HUES6 (cell line): ENCODE results near the gene ADGRF3.
"Not testable (repeated sequence)": the region's sequence is repeated elsewhere in the genome, so short reads cannot be mapped to it uniquely, and the experiment has no call there.

Source experiments
- H3K27ac ChIP-seq: 2 replicates; pipeline ENCODE4 v1.7.0; 2013; ENCODE audit warnings: low read depth, mild to moderate bottlenecking, low read length, inconsistent platforms
- H3K27me3 ChIP-seq: 2 replicates; pipeline ENCODE4 v1.6.1; 2013; ENCODE audit warnings: low read length; ENCODE audit not compliant: control insufficient read depth, insufficient read depth
- H3K36me3 ChIP-seq: 2 replicates; pipeline ENCODE4 v1.6.1; 2013; ENCODE audit warnings: low read length; ENCODE audit not compliant: control insufficient read depth, insufficient read depth
- H3K4me1 ChIP-seq: 2 replicates; pipeline ENCODE4 v1.6.1; 2013; ENCODE audit warnings: low read length; ENCODE audit not compliant: control insufficient read depth, insufficient read depth
- H3K4me3 ChIP-seq: 2 replicates; pipeline ENCODE4 v1.5.1; 2013; ENCODE audit warnings: low read depth, low read length
- H3K9ac ChIP-seq: one replicate; pipeline ENCODE4 v1.6.1; 2013; ENCODE audit warnings: mild to moderate bottlenecking, low read length
- H3K9me3 ChIP-seq: 2 replicates; pipeline ENCODE4 v1.6.1; 2013; ENCODE audit warnings: low read depth, low read length; ENCODE audit not compliant: control insufficient read depth, insufficient read depth

The ADGRF3 gene

GRCh38 chr2:26346454-26347053, at the start of gene ADGRF3:
ADGRF3 (minus strand) TSS chr2:26346789; CDS start chr2:26346234, 555 bp downstream.
- H3K27ac ChIP-seq = peak within 1 kb of the TSS; percentile 88
- no peaks in the 10 kb centered on the region for H3K27me3 ChIP-seq
- no peaks in the 10 kb centered on the region for H3K36me3 ChIP-seq
- H3K9ac ChIP-seq = peak within 1 kb of the TSS; percentile 87
- peak within 1 kb of the TSS; percentile 91 for H3K4me3 ChIP-seq
- peaks cover 22% of the 10 kb centered on the region for H3K4me1 ChIP-seq
- H3K9me3 ChIP-seq = no peaks in the 10 kb centered on the region

GRCh38 chr2:26395394-26395793, 48.8 kb upstream of the ADGRF3 start:
- H3K27me3 ChIP-seq = no peaks in the 10 kb centered on the region
- H3K9me3 ChIP-seq = no peaks in the 10 kb centered on the region
- no peak overlapping the region for H3K4me3 ChIP-seq
- H3K4me1 ChIP-seq = no peaks in the 10 kb centered on the region
- H3K9ac ChIP-seq = no peak overlapping the region
- no peak overlapping the region for H3K27ac ChIP-seq
- peaks cover 29% of the 10 kb centered on the region for H3K36me3 ChIP-seq

GRCh38 chr2:26394694-26395093, 48.1 kb upstream of the ADGRF3 start:
- no peaks in the 10 kb centered on the region for H3K27me3 ChIP-seq

GRCh38 chr2:26387189-26387588, 40.6 kb upstream of the ADGRF3 start:
- no peak overlapping the region for H3K9ac ChIP-seq
- no peaks in the 10 kb centered on the region for H3K4me1 ChIP-seq
- no peaks in the 10 kb centered on the region for H3K9me3 ChIP-seq
- no peaks in the 10 kb centered on the region for H3K27me3 ChIP-seq
- H3K27ac ChIP-seq = no peak overlapping the region
- H3K4me3 ChIP-seq = no peak overlapping the region
- peaks cover 77% of the 10 kb centered on the region for H3K36me3 ChIP-seq

More at GRCh38 chr2:26394694-26395093, 48.1 kb upstream of the ADGRF3 start:
- peaks cover 36% of the 10 kb centered on the region for H3K36me3 ChIP-seq
- no peak overlapping the region for H3K27ac ChIP-seq
- H3K4me1 ChIP-seq = no peaks in the 10 kb centered on the region
- no peak overlapping the region for H3K4me3 ChIP-seq
- no peaks in the 10 kb centered on the region for H3K9me3 ChIP-seq
- H3K9ac ChIP-seq = no peak overlapping the region

- H3K9me3 ChIP-seq = no peaks in the 10 kb centered on the region
- H3K4me1 ChIP-seq = no peaks in the 10 kb centered on the region
- no peaks in the 10 kb centered on the region for H3K27me3 ChIP-seq
- no peak overlapping the region for H3K27ac ChIP-seq
- H3K36me3 ChIP-seq = peaks cover 80% of the 10 kb centered on the region
- H3K9ac ChIP-seq = no peak overlapping the region
- no peak overlapping the region for H3K4me3 ChIP-seq
These were observed 38.0 kb upstream of the ADGRF3 start for GRCh38 chr2:26384597-26384996.

GRCh38 chr2:26384183-26384582, 37.6 kb upstream of the ADGRF3 start:
- Histone ChIP-seq H3K27me3 (no peaks in the 10 kb centered on the region), H3K9ac (no peak overlapping the region), H3K4me1 (no peaks in the 10 kb centered on the region), H3K36me3 (peaks cover 76% of the 10 kb centered on the region), H3K9me3 (no peaks in the 10 kb centered on the region), H3K27ac (no peak overlapping the region), H3K4me3 (no peak overlapping the region)

GRCh38 chr2:26382564-26382963, 36.0 kb upstream of the ADGRF3 start:
- no peak overlapping the region for H3K9ac ChIP-seq
- no peaks in the 10 kb centered on the region for H3K4me1 ChIP-seq
- H3K27me3 ChIP-seq = no peaks in the 10 kb centered on the region
- H3K4me3 ChIP-seq = no peak overlapping the region
- H3K36me3 ChIP-seq = peaks cover 72% of the 10 kb centered on the region
- H3K27ac ChIP-seq = no peak overlapping the region
- no peaks in the 10 kb centered on the region for H3K9me3 ChIP-seq

- Histone ChIP-seq H3K27ac (no peak overlapping the region), H3K27me3 (no peaks in the 10 kb centered on the region), H3K9me3 (no peaks in the 10 kb centered on the region)
These were observed 33.7 kb upstream of the ADGRF3 start for GRCh38 chr2:26380281-26380680.

GRCh38 chr2:26376799-26377198, 30.2 kb upstream of the ADGRF3 start:
- peaks cover 77% of the 10 kb centered on the region for H3K36me3 ChIP-seq

More at GRCh38 chr2:26380281-26380680, 33.7 kb upstream of the ADGRF3 start:
- Histone ChIP-seq H3K4me1 (no peaks in the 10 kb centered on the region), H3K36me3 (peaks cover 66% of the 10 kb centered on the region), H3K9ac (no peak overlapping the region), H3K4me3 (no peak overlapping the region)

GRCh38 chr2:26370909-26371308, 24.3 kb upstream of the ADGRF3 start:
- H3K27me3 ChIP-seq, H3K27ac ChIP-seq, H3K4me1 ChIP-seq, H3K4me3 ChIP-seq, H3K9ac ChIP-seq, H3K9me3 ChIP-seq: not testable (repeated sequence)
- peaks cover 74% of the 10 kb centered on the region for H3K36me3 ChIP-seq

More at GRCh38 chr2:26376799-26377198, 30.2 kb upstream of the ADGRF3 start:
- H3K27ac ChIP-seq = no peak overlapping the region
- H3K9me3 ChIP-seq = peaks cover 2% of the 10 kb centered on the region
- no peak overlapping the region for H3K9ac ChIP-seq
- H3K4me1 ChIP-seq = no peaks in the 10 kb centered on the region
- H3K27me3 ChIP-seq = no peaks in the 10 kb centered on the region
- no peak overlapping the region for H3K4me3 ChIP-seq

- H3K4me1 ChIP-seq, H3K9ac ChIP-seq, H3K27me3 ChIP-seq, H3K4me3 ChIP-seq, H3K9me3 ChIP-seq, H3K27ac ChIP-seq: not testable (repeated sequence)
- peaks cover 73% of the 10 kb centered on the region for H3K36me3 ChIP-seq
These were observed 23.1 kb upstream of the ADGRF3 start for GRCh38 chr2:26369664-26370063.
